GM12878 (cell line): ENCODE measurements around the gene SMPD2. TPM values are rescaled to one million over a fixed set of nuclear protein-coding genes. Genes with fewer than 3 reads are reported as not detected.

Experiments used
- ATAC-seq: fragments of 200-7000 bp; cut with Tn5 transposase; 3 replicates; pipeline ENCODE4 v1.9.1; 2020; ENCODE audit warnings: mild to moderate bottlenecking, moderate library complexity
- BruUV-seq: library from RNA; stranded (reverse); fragments of 400-500 nt; replicated peaks from 2 replicates; lab custom pipeline; 2021; lab: Mats Ljungman, UMichigan
- CTCF ChIA-PET: fragments of 300-600 bp; sonication (Branson Sonifier 250); formaldehyde crosslinking; extraction: SDS; loops from one replicate; lab custom pipeline; 2021; ENCODE audit warnings: inconsistent platforms; lab: Yijun Ruan, JAX
- POLR2A ChIA-PET: fragments of 350-600 bp; formaldehyde crosslinking; extraction: SDS; loops from one replicate; lab custom pipeline; 2021; ENCODE audit warnings: inconsistent platforms; lab: Charles Lee
- RAD21 ChIA-PET: fragments of 300-600 bp; sonication (Branson Sonifier 250); formaldehyde crosslinking; loops from one replicate; lab custom pipeline; 2023; ENCODE audit warnings: antibody characterized with exemption; ENCODE audit not compliant: unreplicated experiment; lab: Charles Lee
- SMC1A ChIA-PET: fragments of 300-600 bp; sonication (Branson Sonifier 250); formaldehyde crosslinking; loops from one replicate; lab custom pipeline; 2023; ENCODE audit not compliant: unreplicated experiment, uncharacterized antibody; lab: Charles Lee
- DNase-seq: peaks from one replicate; pipeline ENCODE4 v3.0.0-alpha.2; 2011; ENCODE audit warnings: low read depth, low spot score
- FAIRE-seq: peaks from 3 replicates; lab custom pipeline; 2011; peaks lifted over from hg19 to GRCh38; lab: Jason Lieb, UNC
- H2AFZ ChIP-seq: 2 replicates; pipeline ENCODE4 v1.6.0; 2011; ENCODE audit warnings: low read depth, low read length, control low read depth; ENCODE audit not compliant: control insufficient read depth
- H3K27ac ChIP-seq: 2 replicates; pipeline ENCODE4 v1.5.1; 2011; ENCODE audit warnings: control low read depth; ENCODE audit not compliant: control insufficient read depth, insufficient read depth
- H3K27me3 ChIP-seq, 2 experiments: replicated peaks in 1 of 2; 2 replicates each; pipeline versions ENCODE4 v1.6.0 to v1.6.1; 2011; ENCODE audit warnings: low read length in 1 of 2; ENCODE audit not compliant: control insufficient read depth in 2 of 2, insufficient read depth in 2 of 2
- H3K36me3 ChIP-seq, 2 experiments: 2 replicates each; pipeline ENCODE4 v1.5.1; 2011; ENCODE audit warnings: low read length in 1 of 2; ENCODE audit not compliant: control insufficient read depth in 2 of 2, insufficient read depth in 2 of 2
- H3K4me1 ChIP-seq: 2 replicates; pipeline ENCODE4 v1.6.1; 2011; ENCODE audit warnings: mild to moderate bottlenecking, low read length, moderate library complexity, mixed read lengths; ENCODE audit not compliant: control insufficient read depth, insufficient read depth
- H3K4me2 ChIP-seq: 2 replicates; pipeline ENCODE4 v1.6.0; 2011; ENCODE audit warnings: control low read depth; ENCODE audit not compliant: control insufficient read depth, insufficient read depth
- H3K4me3 ChIP-seq: fragments of 200-600 bp; sonication (generic); 2 replicates; pipeline ENCODE4 v1.5.1; 2016
- H3K79me2 ChIP-seq: 2 replicates; pipeline ENCODE4 v1.6.0; 2011; ENCODE audit warnings: low read length; ENCODE audit not compliant: control insufficient read depth, insufficient read depth
- H3K9ac ChIP-seq: 2 replicates; pipeline ENCODE4 v1.8.0; 2011; ENCODE audit warnings: low read length, control low read depth, mixed read lengths; ENCODE audit not compliant: control insufficient read depth, insufficient read depth
- H3K9me3 ChIP-seq: replicated peaks from 3 replicates; pipeline ENCODE4 v1.5.1; 2011; ENCODE audit warnings: mild to moderate bottlenecking, low read length; ENCODE audit not compliant: control insufficient read depth, insufficient read depth
- H4K20me1 ChIP-seq: 2 replicates; pipeline ENCODE4 v1.6.0; 2011; ENCODE audit not compliant: control insufficient read depth, insufficient read depth
- CREB1 ChIP-seq: IDR thresholded peaks from 2 replicates; pipeline ENCODE4 v1.6.1; 2012; ENCODE audit warnings: low read depth, mild to moderate bottlenecking, inconsistent platforms
- ESRRA ChIP-seq: IDR thresholded peaks from 2 replicates; pipeline ENCODE4 v1.6.1; 2012; ENCODE audit warnings: mild to moderate bottlenecking, low read length, improper control_type of control experiment
- MEF2B ChIP-seq: fragments of 450-650 bp; IDR thresholded peaks from 2 replicates; pipeline ENCODE4 v1.6.1; 2018; ENCODE audit warnings: mild to moderate bottlenecking, moderate library complexity; ENCODE audit not compliant: partially characterized antibody, poor library complexity, severe bottlenecking
- MTA3 ChIP-seq: IDR thresholded peaks from 2 replicates; pipeline ENCODE4 v1.6.1; 2012; ENCODE audit warnings: low read length, inconsistent platforms, borderline replicate concordance
- NRF1 ChIP-seq: conservative IDR thresholded peaks from 2 replicates; pipeline ENCODE4 v1.6.1; 2011; ENCODE audit warnings: mild to moderate bottlenecking, low read depth, low read length, improper control_type of control experiment
- REST ChIP-seq: IDR thresholded peaks from 2 replicates; pipeline ENCODE4 v1.6.1; 2012; ENCODE audit warnings: mild to moderate bottlenecking, low read depth, low read length
- SKIL ChIP-seq: fragments of 450-650 bp; IDR thresholded peaks from 2 replicates; pipeline ENCODE4 v1.6.1; 2017; ENCODE audit warnings: mild to moderate bottlenecking, low read depth, inconsistent platforms; ENCODE audit not compliant: poor library complexity, severe bottlenecking
- WGBS: methylation state at CpG from one replicate; pipeline ENCODE4 v1.1.6; 2016; ENCODE audit warnings: low lambda C conversion rate; ENCODE audit not compliant: insufficient replicate concordance, insufficient coverage; ENCODE audit errors: missing lambda C conversion rate; 5-methylcytosine and 5-hydroxymethylcytosine counted together
- in situ Hi-C: fragments of 300-500 bp; cut with MboI; formaldehyde crosslinking; loops from 9 replicates; pipeline ENCODE4 v1.14.3; 2018; ENCODE audit warnings: mixed read lengths
- intact Hi-C: fragments of 100-400 bp; cut with micrococcal nuclease; formaldehyde crosslinking; loops from one replicate; pipeline ENCODE4 v1.14.2; 2022; ENCODE audit not compliant: unreplicated experiment
- polyA plus RNA-seq, 11 experiments: library from polyadenylated mRNA; depleted of rRNA in 4 of 11; unstranded in 6 of 11; stranded (reverse) in 5 of 11; fragments of >200 nt; fragmentation: Nextera tagmentation in 4 of 11; fragmentation: Illumina TruSeq in 1 of 11; extraction: Ambion mirVana in 4 of 11; extraction: Trizol in 1 of 11; gene quantifications; 1 replicate in 1 of 11; 2 replicates in 10 of 11; pipeline versions ENCODE4 v1.2.1 to v1.2.3, GENCODE V29; 2011 to 2016; ENCODE audit warnings: inconsistent platforms in 2 of 11, missing spikeins in 2 of 11, low read depth in 1 of 11
- total RNA-seq, 4 experiments: library from RNA; depleted of rRNA in 3 of 4; stranded (reverse); fragments of >200 nt in 3 of 4; fragmentation: Illumina TruSeq in 1 of 4; extraction: Trizol in 1 of 4; gene quantifications; 2 replicates each; pipeline versions ENCODE4 v1.2.1 to v1.2.3, GENCODE V29; 2013 to 2021
- TF ChIP-seq, protein P1 (sequence below): IDR thresholded peaks from 2 replicates; pipeline ENCODE4 v1.6.1; 2012; ENCODE audit warnings: improper control_type of control experiment, low read depth, low read length; ENCODE audit not compliant: insufficient replicate concordance

SMPD2 gene
- total and polyA plus RNA-seq, 10 of the 15 experiments (the other 5 are each of a cell fraction or from before 2014, with no cell fraction given) = 0.06 to 15.4 (median 9.7) TPM

GRCh38 chr6:109393157-109393885, 47.2 kb upstream of the SMPD2 start:
- H3K27me3 ChIP-seq = no peaks in the 10 kb centered on the region
- ChIA-PET SMC1A (interaction anchor here (0.7 to 1.8 kb wide), 3 partner anchors 10 to 206 kb away, joined by 3 to 8 read pairs (median 3); no protein-coding TSS in a partner anchor), CTCF (interaction anchor here (0.7 to 1.2 kb wide), 3 partner anchors 10 to 26 kb away, joined by 3 to 4 read pairs (median 3); no protein-coding TSS in a partner anchor), POLR2A (interaction anchor here (0.7 kb wide), 1 partner anchor 61 kb away, joined by 5 read pairs; no protein-coding TSS in a partner anchor), RAD21 (interaction anchor here (1.2 to 1.9 kb wide), 2 partner anchors 10 to 205 kb away, joined by 3 to 7 read pairs; no protein-coding TSS in a partner anchor)
- WGBS = 54% methylated on average over 5 of the region's 5 CpGs
- DNase-seq = no peak
- TF ChIP-seq SKIL = no peak
- no peak for TF ChIP-seq MEF2B
- no peak for TF ChIP-seq NRF1
- TF ChIP-seq CREB1 = no peak
- no peak for TF ChIP-seq ESRRA
- TF ChIP-seq MTA3 = no peak
- TF ChIP-seq, protein P1, sequence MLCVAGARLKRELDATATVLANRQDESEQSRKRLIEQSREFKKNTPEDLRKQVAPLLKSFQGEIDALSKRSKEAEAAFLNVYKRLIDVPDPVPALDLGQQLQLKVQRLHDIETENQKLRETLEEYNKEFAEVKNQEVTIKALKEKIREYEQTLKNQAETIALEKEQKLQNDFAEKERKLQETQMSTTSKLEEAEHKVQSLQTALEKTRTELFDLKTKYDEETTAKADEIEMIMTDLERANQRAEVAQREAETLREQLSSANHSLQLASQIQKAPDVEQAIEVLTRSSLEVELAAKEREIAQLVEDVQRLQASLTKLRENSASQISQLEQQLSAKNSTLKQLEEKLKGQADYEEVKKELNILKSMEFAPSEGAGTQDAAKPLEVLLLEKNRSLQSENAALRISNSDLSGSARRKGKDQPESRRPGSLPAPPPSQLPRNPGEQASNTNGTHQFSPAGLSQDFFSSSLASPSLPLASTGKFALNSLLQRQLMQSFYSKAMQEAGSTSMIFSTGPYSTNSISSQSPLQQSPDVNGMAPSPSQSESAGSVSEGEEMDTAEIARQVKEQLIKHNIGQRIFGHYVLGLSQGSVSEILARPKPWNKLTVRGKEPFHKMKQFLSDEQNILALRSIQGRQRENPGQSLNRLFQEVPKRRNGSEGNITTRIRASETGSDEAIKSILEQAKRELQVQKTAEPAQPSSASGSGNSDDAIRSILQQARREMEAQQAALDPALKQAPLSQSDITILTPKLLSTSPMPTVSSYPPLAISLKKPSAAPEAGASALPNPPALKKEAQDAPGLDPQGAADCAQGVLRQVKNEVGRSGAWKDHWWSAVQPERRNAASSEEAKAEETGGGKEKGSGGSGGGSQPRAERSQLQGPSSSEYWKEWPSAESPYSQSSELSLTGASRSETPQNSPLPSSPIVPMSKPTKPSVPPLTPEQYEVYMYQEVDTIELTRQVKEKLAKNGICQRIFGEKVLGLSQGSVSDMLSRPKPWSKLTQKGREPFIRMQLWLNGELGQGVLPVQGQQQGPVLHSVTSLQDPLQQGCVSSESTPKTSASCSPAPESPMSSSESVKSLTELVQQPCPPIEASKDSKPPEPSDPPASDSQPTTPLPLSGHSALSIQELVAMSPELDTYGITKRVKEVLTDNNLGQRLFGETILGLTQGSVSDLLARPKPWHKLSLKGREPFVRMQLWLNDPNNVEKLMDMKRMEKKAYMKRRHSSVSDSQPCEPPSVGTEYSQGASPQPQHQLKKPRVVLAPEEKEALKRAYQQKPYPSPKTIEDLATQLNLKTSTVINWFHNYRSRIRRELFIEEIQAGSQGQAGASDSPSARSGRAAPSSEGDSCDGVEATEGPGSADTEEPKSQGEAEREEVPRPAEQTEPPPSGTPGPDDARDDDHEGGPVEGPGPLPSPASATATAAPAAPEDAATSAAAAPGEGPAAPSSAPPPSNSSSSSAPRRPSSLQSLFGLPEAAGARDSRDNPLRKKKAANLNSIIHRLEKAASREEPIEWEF = no peak
- TF ChIP-seq REST = no peak
- no peaks in the 10 kb centered on the region for H3K36me3 ChIP-seq
- intact Hi-C loops = no loop called here
- FAIRE-seq = no peak
- no peaks in the 10 kb centered on the region for H3K9me3 ChIP-seq
- in situ Hi-C loops = no loop called here
- no peaks in the 10 kb centered on the region for H3K79me2 ChIP-seq
- no peak overlapping the region for H3K4me3 ChIP-seq
- H4K20me1 ChIP-seq = no peaks in the 10 kb centered on the region
- ATAC-seq = no peak
- no peak overlapping the region for H3K4me2 ChIP-seq
- BruUV-seq = no TSS peak
- H3K27ac ChIP-seq = no peak overlapping the region
- no peak overlapping the region for H3K9ac ChIP-seq
- H2AFZ ChIP-seq = no peak overlapping the region
- peaks cover 3% of the 10 kb centered on the region; the same call in 1 of the 2 replicates for H3K4me1 ChIP-seq
